Measurements from ENCODE around the gene MTHFS. TPM values are rescaled to one million over a fixed set of nuclear protein-coding genes. Genes with fewer than 3 reads are reported as not detected.

MTHFS gene
- polyA plus RNA-seq, 1 donor from 2014 or later: 9.0 TPM

DNA sequence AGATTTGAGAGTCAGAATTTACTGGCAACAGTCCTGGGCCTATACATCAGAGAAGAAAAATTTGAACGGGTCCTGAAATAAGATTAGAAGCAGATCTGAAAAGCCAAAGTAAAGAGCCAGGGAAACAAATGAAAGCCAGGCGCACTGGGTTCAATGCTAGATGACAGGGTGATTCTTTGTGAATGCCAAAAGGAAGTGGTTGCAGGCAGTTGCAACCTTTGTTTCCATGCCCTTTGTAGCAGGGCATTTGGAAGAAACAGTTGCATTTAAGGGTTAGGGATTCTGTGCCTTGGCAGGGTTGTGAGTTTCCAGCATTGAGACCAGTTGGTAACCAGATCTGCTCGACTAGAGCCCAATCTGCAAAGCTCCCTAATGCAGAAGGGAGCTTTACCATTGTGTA is 36.4 kb upstream of the MTHFS start:
- no peaks in the 10 kb centered on the region for H3K9me3 ChIP-seq (ENCODE audit: low read length)
- TF ChIP-seq TAF1 (IDR thresholded peaks at IDR 0.05; ENCODE audit: low read depth) (no peak), MXI1 (conservative IDR thresholded peaks at IDR 0.05; ENCODE audit: poor library complexity, severe bottlenecking) (no peak), RAD21 (conservative IDR thresholded peaks at IDR 0.05) (no peak)
- TF ChIP-seq, protein P1, sequence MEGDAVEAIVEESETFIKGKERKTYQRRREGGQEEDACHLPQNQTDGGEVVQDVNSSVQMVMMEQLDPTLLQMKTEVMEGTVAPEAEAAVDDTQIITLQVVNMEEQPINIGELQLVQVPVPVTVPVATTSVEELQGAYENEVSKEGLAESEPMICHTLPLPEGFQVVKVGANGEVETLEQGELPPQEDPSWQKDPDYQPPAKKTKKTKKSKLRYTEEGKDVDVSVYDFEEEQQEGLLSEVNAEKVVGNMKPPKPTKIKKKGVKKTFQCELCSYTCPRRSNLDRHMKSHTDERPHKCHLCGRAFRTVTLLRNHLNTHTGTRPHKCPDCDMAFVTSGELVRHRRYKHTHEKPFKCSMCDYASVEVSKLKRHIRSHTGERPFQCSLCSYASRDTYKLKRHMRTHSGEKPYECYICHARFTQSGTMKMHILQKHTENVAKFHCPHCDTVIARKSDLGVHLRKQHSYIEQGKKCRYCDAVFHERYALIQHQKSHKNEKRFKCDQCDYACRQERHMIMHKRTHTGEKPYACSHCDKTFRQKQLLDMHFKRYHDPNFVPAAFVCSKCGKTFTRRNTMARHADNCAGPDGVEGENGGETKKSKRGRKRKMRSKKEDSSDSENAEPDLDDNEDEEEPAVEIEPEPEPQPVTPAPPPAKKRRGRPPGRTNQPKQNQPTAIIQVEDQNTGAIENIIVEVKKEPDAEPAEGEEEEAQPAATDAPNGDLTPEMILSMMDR (IDR thresholded peaks at IDR 0.05; ENCODE audit: poor library complexity, severe bottlenecking): no peak
- H3K4me2 ChIP-seq (ENCODE audit: low read length): no peak overlapping the region
- no peaks in the 10 kb centered on the region for H3K36me3 ChIP-seq (ENCODE audit: insufficient read depth, low read length)
- no peaks in the 10 kb centered on the region for H3K9me2 ChIP-seq (ENCODE audit: insufficient read depth, low read length)
- H3K4me3 ChIP-seq (ENCODE audit: low read length): no peak overlapping the region
- H3K27me3 ChIP-seq (ENCODE audit: insufficient read depth, low read depth, low read length): no peaks in the 10 kb centered on the region
- no peak overlapping the region for H3K27ac ChIP-seq (ENCODE audit: low read length)
- no peak overlapping the region for H2AFZ ChIP-seq (ENCODE audit: low read depth, low read length)
- H4K20me1 ChIP-seq (ENCODE audit: insufficient read depth): no peaks in the 10 kb centered on the region
- H3F3A ChIP-seq (ENCODE audit: insufficient read depth, low read length, poor library complexity, severe bottlenecking): no peaks in the 10 kb centered on the region
- H3K9ac ChIP-seq (ENCODE audit: low read length): no peak overlapping the region
- no peaks in the 10 kb centered on the region for H3K79me2 ChIP-seq (replicated peaks; ENCODE audit: insufficient read depth, low read length)

DNA sequence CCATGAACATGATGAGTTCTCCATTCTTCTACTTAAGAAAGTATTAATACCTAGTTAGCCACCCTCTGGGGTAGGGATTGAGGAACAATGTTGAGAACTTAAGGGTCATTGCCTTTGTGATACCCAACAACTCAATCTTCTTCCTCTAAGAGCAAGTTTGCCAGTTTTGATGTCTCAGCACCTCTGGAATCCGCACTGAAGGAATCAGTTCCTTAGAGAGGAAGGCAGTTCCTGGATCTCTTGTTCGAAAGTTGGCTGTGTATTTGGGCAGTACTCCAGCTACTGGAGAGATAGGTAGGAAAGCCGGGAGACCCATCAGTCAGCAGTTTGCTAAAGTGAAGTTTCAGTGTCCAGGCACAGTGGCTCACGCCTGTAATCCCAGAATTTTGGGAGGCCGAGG is 35.6 kb upstream of the MTHFS start:
- Histone ChIP-seq H2AFZ (ENCODE audit: low read depth, low read length) (no peak overlapping the region), H3K27me3 (ENCODE audit: insufficient read depth, low read depth, low read length) (no peaks in the 10 kb centered on the region), H3F3A (ENCODE audit: insufficient read depth, low read length, poor library complexity, severe bottlenecking) (no peaks in the 10 kb centered on the region), H3K9me2 (ENCODE audit: insufficient read depth, low read length) (no peaks in the 10 kb centered on the region), H4K20me1 (ENCODE audit: insufficient read depth) (no peaks in the 10 kb centered on the region), H3K9ac (ENCODE audit: low read length) (no peak overlapping the region), H3K4me3 (ENCODE audit: low read length) (no peak overlapping the region), H3K4me2 (ENCODE audit: low read length) (no peak overlapping the region), H3K79me2 (replicated peaks; ENCODE audit: insufficient read depth, low read length) (no peaks in the 10 kb centered on the region), H3K27ac (ENCODE audit: low read length) (no peak overlapping the region), H3K9me3 (ENCODE audit: low read length) (no peaks in the 10 kb centered on the region), H3K36me3 (ENCODE audit: insufficient read depth, low read length) (no peaks in the 10 kb centered on the region)
- TF ChIP-seq, protein P2, sequence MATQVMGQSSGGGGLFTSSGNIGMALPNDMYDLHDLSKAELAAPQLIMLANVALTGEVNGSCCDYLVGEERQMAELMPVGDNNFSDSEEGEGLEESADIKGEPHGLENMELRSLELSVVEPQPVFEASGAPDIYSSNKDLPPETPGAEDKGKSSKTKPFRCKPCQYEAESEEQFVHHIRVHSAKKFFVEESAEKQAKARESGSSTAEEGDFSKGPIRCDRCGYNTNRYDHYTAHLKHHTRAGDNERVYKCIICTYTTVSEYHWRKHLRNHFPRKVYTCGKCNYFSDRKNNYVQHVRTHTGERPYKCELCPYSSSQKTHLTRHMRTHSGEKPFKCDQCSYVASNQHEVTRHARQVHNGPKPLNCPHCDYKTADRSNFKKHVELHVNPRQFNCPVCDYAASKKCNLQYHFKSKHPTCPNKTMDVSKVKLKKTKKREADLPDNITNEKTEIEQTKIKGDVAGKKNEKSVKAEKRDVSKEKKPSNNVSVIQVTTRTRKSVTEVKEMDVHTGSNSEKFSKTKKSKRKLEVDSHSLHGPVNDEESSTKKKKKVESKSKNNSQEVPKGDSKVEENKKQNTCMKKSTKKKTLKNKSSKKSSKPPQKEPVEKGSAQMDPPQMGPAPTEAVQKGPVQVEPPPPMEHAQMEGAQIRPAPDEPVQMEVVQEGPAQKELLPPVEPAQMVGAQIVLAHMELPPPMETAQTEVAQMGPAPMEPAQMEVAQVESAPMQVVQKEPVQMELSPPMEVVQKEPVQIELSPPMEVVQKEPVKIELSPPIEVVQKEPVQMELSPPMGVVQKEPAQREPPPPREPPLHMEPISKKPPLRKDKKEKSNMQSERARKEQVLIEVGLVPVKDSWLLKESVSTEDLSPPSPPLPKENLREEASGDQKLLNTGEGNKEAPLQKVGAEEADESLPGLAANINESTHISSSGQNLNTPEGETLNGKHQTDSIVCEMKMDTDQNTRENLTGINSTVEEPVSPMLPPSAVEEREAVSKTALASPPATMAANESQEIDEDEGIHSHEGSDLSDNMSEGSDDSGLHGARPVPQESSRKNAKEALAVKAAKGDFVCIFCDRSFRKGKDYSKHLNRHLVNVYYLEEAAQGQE (IDR thresholded peaks at IDR 0.05; ENCODE audit: borderline replicate concordance): no peak
- TF ChIP-seq TAF1 (IDR thresholded peaks at IDR 0.05; ENCODE audit: low read depth) (no peak), SMC3 (conservative IDR thresholded peaks at IDR 0.05; ENCODE audit: poor library complexity) (no peak), EP300 (conservative IDR thresholded peaks at IDR 0.05; ENCODE audit: poor library complexity, severe bottlenecking) (no peak), POLR2AphosphoS5 (IDR thresholded peaks at IDR 0.05) (no peak), EZH2 (IDR thresholded peaks at IDR 0.05; ENCODE audit: borderline replicate concordance, insufficient read depth, low read length, poor library complexity, severe bottlenecking) (no peak), RAD21 (conservative IDR thresholded peaks at IDR 0.05) (no peak), MXI1 (conservative IDR thresholded peaks at IDR 0.05; ENCODE audit: poor library complexity, severe bottlenecking) (no peak)

DNA sequence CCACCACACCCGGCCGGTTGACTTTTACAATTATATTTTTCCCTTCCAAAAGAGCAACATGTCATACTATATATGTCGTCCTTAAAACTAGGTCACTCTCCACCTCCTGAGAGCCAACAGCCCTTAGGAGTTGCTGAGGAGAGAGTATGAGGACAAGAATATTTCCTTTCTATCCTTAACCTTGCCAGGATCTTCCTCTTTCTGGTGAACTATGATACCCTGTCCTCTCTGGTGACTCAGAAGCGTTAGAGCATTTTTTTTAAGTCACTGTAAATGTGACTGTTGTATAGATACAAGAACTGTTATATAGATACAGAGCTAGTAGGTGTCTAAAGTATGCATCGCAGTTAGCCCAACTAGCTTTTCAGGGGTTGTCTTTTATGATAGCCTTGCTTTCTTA is 33.7 kb upstream of the MTHFS start:
- H3K4me2 ChIP-seq (ENCODE audit: low read length): no peak overlapping the region
- H3K79me2 ChIP-seq (replicated peaks; ENCODE audit: insufficient read depth, low read length): no peaks in the 10 kb centered on the region
- no peaks in the 10 kb centered on the region for H3F3A ChIP-seq (ENCODE audit: insufficient read depth, low read length, poor library complexity, severe bottlenecking)
- no peak overlapping the region for H2AFZ ChIP-seq (ENCODE audit: low read depth, low read length)
- H3K9me2 ChIP-seq (ENCODE audit: insufficient read depth, low read length): no peaks in the 10 kb centered on the region
- no peaks in the 10 kb centered on the region for H3K36me3 ChIP-seq (ENCODE audit: insufficient read depth, low read length)
- H3K27me3 ChIP-seq (ENCODE audit: insufficient read depth, low read depth, low read length): no peaks in the 10 kb centered on the region
- H3K9ac ChIP-seq (ENCODE audit: low read length): no peak overlapping the region
- no peak overlapping the region for H3K4me3 ChIP-seq (ENCODE audit: low read length)
- TF ChIP-seq SMC3 (conservative IDR thresholded peaks at IDR 0.05; ENCODE audit: poor library complexity) (no peak), TAF1 (IDR thresholded peaks at IDR 0.05; ENCODE audit: low read depth) (no peak), EZH2 (IDR thresholded peaks at IDR 0.05; ENCODE audit: borderline replicate concordance, insufficient read depth, low read length, poor library complexity, severe bottlenecking) (no peak), POLR2AphosphoS5 (IDR thresholded peaks at IDR 0.05) (no peak), RAD21 (conservative IDR thresholded peaks at IDR 0.05) (no peak), MXI1 (conservative IDR thresholded peaks at IDR 0.05; ENCODE audit: poor library complexity, severe bottlenecking) (no peak), EP300 (conservative IDR thresholded peaks at IDR 0.05; ENCODE audit: poor library complexity, severe bottlenecking) (no peak)
- TF ChIP-seq, protein P2 (IDR thresholded peaks at IDR 0.05; ENCODE audit: borderline replicate concordance): no peak
- TF ChIP-seq, protein P1 (IDR thresholded peaks at IDR 0.05; ENCODE audit: poor library complexity, severe bottlenecking): no peak
- no peaks in the 10 kb centered on the region for H4K20me1 ChIP-seq (ENCODE audit: insufficient read depth)
- no peak overlapping the region for H3K27ac ChIP-seq (ENCODE audit: low read length)
- no peaks in the 10 kb centered on the region for H3K9me3 ChIP-seq (ENCODE audit: low read length)
